NAMALWA (cell line): ENCODE data around the gene FILIP1.

Experiments
- DNase-seq: peaks from one replicate; pipeline ENCODE4 v3.0.0-alpha.2; 2015; ENCODE audit warnings: low spot score

Gene FILIP1

DNA sequence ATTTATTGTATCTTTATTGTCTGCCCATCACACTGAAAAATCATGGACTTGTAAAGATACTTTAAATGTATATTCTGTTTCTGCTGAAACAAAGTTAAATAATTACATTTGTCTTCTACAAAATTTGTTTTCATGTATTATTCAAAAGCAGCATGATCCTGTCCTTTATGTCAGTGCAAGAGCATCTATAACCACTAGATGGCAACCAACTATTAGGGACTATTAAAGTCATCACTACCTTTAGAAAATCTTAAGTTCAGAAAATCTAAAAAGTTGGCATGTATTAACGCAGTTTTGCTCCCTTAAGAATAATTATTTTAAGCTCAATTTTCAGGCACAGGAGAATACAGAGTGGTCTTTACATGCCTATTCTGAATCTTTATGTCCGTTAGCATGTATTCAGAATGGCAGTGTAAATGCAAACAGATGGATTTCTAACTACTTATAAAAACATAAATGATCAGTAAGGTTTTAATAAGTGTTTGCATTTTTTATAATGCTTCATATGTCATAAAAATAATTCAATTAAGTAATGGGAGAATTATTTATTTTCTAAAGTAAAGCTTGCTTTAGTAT, 226.8 kb downstream of the FILIP1 start:
- DNase-seq: peak; percentile 73

DNA sequence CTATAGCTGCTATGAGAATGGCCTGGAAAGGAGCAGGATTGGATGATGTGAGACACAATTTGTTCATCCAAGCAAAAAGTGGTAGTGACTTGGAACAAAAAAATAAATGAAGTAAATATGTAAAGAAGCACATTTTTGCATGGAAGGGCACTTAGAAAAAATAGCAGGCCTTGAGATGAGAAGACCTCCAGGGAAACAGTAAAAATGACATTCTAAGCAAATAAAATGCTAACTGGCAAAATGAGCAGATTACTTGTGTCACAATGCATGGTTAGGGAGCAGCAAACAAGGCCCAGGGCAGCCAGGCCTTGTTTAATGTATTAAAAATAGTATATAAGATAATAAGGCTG, 230.2 kb downstream of the FILIP1 start:
- DNase-seq: no peak

DNA sequence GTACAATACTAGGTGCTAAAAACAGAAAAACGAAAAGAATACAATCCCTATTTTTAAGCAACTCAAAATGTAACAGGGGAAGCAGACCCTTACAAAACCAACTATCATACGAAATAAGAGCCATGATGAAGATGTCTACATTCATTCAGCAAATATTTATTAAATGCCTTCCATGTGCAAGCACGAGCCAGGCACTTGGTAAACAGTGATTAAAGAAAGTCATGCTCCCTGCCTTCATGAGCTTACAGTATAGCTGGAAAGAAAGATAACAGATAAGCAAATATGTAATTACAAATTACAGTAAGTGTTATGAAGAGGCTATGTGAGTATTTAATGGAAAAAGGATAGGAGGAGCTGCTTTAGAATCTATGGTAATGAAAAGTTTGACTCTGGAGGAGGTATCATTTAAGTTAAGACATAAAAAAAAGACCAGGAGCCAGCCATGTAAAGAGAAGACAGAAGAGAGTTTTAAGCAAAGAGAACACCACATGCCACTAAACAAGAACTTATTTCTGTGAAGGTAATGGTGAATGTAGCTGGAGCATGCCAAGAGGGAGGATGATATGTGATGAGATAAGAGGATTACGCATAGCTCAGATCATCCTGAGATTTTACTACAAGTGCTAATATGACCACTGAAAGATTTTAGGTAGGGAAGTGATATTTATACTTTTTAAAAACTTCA, 230.7 kb downstream of the FILIP1 start:
- DNase-seq: no peak

DNA sequence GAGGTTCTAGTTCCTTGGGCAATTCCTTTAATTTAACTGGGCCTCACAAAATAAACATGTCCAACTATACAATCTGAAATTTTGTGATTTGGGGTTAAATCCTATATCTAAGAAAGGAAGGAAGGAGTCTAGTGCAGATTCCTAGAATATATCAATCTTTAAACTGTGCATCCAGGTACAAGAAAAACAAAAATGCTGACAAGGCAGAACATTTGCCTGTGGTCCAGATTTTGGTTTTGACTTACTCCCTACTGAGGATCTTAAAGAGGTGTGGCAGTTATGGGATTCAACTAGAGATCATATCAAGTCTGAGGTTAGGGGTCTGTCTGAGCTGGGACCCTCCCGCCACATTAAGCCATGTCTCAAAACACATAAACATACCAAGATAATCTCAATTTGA, 232.3 kb downstream of the FILIP1 start:
- no peak for DNase-seq

DNA sequence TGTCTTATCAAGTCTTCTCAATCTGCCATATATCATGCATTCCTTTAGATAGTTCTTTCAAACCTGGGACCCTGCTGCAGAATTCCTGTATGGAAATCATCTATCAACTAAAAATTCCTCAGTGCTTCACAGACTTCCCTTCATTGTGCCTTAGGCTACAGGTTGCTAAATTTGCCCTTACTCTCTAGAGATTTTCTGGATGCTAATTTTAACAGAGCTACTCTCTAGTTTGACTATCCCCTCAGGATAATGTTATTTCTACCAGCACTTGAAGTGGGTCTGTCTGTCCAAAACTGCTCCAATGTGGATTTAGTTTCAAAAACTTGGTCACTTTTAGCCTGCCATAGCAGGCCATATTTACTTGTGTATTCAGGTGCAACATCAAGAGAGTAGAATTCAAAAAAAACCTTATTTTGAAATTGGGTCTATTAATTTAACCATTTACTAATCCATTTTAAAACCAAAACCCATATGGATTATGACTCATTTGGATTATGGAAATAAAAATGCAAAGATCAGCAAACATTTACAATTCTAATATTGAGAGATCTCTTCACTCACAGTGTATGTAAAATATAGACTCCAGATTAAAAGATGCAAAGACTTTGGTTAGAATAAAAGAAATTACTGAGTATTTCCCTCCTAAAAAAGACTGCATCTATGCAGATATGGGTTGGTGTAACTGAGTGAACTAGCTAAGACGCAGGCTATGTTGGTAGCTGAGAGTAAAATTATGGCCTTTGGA, 236.1 kb downstream of the FILIP1 start:
- no peak for DNase-seq

DNA sequence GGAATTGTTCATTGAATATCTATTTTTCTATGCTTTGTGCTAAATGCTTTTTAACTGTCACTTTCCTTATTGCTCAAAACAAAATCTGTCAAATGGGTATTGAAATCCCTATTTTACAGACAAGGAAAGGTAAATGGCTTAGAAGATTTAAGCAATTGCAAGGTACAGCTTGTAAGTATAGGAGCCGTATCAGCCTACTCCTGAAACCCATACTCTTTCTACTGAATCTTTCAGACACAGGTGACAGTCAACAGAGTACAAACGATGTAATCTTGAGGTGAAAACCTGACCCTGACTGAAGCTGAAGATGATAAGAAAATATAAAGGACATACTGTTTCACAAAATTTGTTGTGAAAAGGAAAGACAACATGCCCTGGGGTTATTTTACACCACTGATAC, 243.0 kb downstream of the FILIP1 start:
- no peak for DNase-seq

DNA sequence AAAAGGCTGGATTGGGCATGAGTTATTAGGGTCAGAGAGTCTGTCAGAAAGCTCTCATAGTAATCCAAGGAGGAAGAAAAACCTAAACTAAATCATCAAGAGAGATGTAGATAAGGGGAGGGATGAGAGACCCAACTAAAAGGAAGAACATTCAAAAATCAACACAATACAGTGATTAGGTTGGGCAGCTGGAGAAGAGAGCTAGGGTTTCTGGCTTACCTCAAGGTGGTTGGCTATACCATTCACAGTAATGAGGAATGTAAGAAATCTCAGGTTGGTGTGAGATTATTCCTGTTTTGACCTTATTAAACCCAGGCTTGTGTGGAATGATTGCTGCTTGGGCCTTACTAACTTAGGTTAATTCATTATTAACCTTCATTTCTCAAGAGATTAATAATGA, 243.8 kb downstream of the FILIP1 start:
- DNase-seq: no peak

DNA sequence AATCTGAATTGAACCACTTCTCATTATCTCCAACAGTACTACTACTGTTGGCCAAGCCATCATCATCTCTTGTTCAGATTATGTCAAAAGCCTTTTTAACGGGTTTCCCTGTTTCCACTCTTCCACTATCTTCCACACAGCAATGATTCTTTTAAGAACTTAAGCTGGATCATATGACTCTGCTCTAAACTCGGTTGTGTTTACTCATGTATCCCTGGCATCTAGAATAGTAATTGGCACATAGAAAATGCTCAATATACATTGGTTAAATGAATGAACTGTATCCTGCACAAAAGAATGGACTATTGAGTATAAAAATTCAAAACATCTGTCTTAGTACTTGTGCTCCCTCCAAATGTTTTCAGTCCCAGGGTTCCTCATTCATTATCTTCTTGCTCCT, 247.2 kb downstream of the FILIP1 start:
- DNase-seq: no peak

DNA sequence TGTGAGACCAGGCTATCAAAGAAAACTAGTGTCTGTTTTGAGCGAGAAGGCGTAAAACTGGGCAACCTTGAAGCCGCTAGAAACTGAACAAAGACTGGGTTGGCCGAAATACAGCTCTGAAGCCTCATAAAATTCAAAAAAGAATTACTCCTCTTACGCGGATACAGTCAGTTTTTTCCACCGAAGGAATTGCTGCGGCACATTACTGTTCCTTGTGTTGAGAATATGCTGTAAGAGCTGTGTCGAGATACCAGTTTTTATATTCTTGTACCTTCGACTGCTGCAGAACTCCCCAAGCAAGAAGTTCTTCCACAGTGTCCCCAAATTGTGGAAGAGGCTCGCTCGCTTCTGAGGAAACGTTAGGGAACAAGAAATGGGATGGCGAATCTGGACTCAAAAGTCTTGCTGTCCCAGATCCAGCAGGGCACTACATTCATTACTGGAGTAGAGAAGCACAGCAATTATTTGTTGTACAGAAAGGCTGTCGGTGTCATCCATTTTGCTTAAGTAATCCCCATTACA, 249.5 kb downstream of the FILIP1 start:
- DNase-seq: no peak

DNA sequence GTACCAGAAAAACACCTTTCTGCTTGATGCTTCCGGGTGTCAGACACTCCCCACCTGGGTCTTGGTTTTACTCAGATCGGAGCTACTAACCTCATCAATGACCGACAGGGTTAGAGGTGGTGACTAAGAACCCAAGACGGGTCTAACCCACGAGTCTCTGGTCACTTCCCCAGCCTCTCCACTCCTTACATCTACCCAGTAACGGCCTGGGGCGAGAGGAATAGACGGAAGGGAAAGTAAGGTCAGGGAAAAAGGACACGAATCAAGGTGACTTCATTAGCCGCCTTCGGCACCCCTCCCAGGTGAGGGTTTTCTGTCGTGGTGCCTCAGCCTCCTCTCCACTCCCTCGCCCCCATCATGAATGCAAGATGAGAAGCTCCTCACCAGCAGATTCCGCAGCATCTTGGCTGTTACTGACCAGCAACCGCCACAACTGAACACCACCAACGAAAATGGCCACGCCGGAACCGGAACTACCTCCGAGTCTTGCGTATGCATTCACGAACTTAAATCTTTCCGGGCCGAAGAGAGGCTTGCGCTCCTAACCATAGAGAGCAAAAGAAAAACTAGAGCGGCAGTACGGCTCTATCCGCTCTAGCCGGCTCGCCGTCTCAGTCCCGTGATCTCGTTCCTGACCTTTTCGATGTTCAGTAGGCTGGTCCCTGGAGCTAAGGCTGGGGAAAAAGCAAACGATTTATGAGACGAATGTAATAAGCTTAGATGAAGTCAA, 250.1 kb downstream of the FILIP1 start, which contains the start of gene COX7A2:
TSS of gene COX7A2 (minus strand) at position 469 of the 730 bp plus-strand sequence. CDS start at position 402, 67 bp downstream.
- peak; percentile 97 for DNase-seq
